GM10248 (cell line): Measurements from ENCODE around the gene ZNF732.
A peak's percentile ranks its signal among the peaks of the same experiment; 100 is the strongest.

ENCODE experiments used
- CTCF ChIA-PET: fragments of 300-600 bp; sonication (Branson Sonifier 250); formaldehyde crosslinking; extraction: SDS; loops from one replicate; lab custom pipeline; 2021; ENCODE audit warnings: antibody characterized with exemption; lab: Yijun Ruan, JAX
- POLR2A ChIA-PET: fragments of 350-650 bp; sonication (Branson Sonifier 250); formaldehyde crosslinking; extraction: SDS; loops from one replicate; lab custom pipeline; 2020; ENCODE audit warnings: antibody characterized with exemption; lab: Yijun Ruan, JAX
- DNase-seq: peaks from one replicate; pipeline ENCODE4 v3.0.0; 2012; ENCODE audit errors: extremely low spot score
- CTCF ChIP-seq: IDR thresholded peaks from 2 replicates; pipeline ENCODE4 v1.5.1; 2012; ENCODE audit warnings: mild to moderate bottlenecking, low read depth; ENCODE audit errors: extremely low read depth, missing control alignments, control extremely low read depth

The ZNF732 gene

GRCh38 chr4:304969-305680 is at the start of gene ZNF732:
ZNF732 (minus strand) TSS chr4:305474; CDS start chr4:305310, 164 bp downstream.
- ChIA-PET CTCF (no interaction called here), POLR2A (no interaction called here)
- no peak for TF ChIP-seq CTCF
- DNase-seq, result no peak

- no peak for TF ChIP-seq CTCF
Observed at GRCh38 chr4:340011-340410, 34.7 kb upstream of the ZNF732 start.

GRCh38 chr4:338759-339097 is 33.5 kb upstream of the ZNF732 start:
- POLR2A ChIA-PET, result interaction anchor here (1.3 kb wide), 1 partner anchor 14 kb away, joined by 3 read pairs; no protein-coding TSS in a partner anchor
- TF ChIP-seq CTCF, result no peak
- CTCF ChIA-PET, result interaction anchor here (1.1 to 1.6 kb wide), 2 partner anchors 11 to 18 kb away, joined by 3 read pairs; no protein-coding TSS in a partner anchor
- DNase-seq, result no peak

More at GRCh38 chr4:340011-340410, 34.7 kb upstream of the ZNF732 start:
- ChIA-PET CTCF (no interaction called here), POLR2A (no interaction called here)
- no peak for DNase-seq

GRCh38 chr4:337932-338758 is 32.9 kb upstream of the ZNF732 start:
- POLR2A ChIA-PET, result interaction anchor here (1.3 kb wide), 1 partner anchor 14 kb away, joined by 3 read pairs; no protein-coding TSS in a partner anchor
- TF ChIP-seq CTCF, result no peak
- DNase-seq, result no peak
- CTCF ChIA-PET, result interaction anchor here (0.6 to 1.6 kb wide), 4 partner anchors 8 to 136 kb away, joined by 3 to 4 read pairs (median 3); no protein-coding TSS in a partner anchor

- TF ChIP-seq CTCF, result no peak
- ChIA-PET POLR2A (interaction anchor here (1.3 kb wide), 1 partner anchor 15 kb away, joined by 3 read pairs; no protein-coding TSS in a partner anchor), CTCF (interaction anchor here (0.6 to 1.3 kb wide), 3 partner anchors 7 to 136 kb away, joined by 3 to 4 read pairs (median 3); no protein-coding TSS in a partner anchor)
- DNase-seq, result peak; percentile 99
Observed at GRCh38 chr4:337143-337931, 32.1 kb upstream of the ZNF732 start, which contains the start of gene ZNF141. ZNF141 (plus strand) TSS chr4:337814; CDS start chr4:337984, 170 bp downstream.

- no peak for DNase-seq
- ChIA-PET POLR2A (no interaction called here), CTCF (interaction anchor here (1.3 kb wide), 1 partner anchor 137 kb away, joined by 4 read pairs; no protein-coding TSS in a partner anchor)
Observed at GRCh38 chr4:336893-337142, 31.5 kb upstream of the ZNF732 start.

More at GRCh38 chr4:336893-337142, 31.5 kb upstream of the ZNF732 start:
- TF ChIP-seq CTCF, result no peak
